ENCODE results near the gene SMNDC1. TPM values are rescaled to one million over a fixed set of nuclear protein-coding genes. Genes with fewer than 3 reads are reported as not detected.

The SMNDC1 gene
- total RNA-seq, 1 experiment from 2014 or later: 57.8 TPM

DNA sequence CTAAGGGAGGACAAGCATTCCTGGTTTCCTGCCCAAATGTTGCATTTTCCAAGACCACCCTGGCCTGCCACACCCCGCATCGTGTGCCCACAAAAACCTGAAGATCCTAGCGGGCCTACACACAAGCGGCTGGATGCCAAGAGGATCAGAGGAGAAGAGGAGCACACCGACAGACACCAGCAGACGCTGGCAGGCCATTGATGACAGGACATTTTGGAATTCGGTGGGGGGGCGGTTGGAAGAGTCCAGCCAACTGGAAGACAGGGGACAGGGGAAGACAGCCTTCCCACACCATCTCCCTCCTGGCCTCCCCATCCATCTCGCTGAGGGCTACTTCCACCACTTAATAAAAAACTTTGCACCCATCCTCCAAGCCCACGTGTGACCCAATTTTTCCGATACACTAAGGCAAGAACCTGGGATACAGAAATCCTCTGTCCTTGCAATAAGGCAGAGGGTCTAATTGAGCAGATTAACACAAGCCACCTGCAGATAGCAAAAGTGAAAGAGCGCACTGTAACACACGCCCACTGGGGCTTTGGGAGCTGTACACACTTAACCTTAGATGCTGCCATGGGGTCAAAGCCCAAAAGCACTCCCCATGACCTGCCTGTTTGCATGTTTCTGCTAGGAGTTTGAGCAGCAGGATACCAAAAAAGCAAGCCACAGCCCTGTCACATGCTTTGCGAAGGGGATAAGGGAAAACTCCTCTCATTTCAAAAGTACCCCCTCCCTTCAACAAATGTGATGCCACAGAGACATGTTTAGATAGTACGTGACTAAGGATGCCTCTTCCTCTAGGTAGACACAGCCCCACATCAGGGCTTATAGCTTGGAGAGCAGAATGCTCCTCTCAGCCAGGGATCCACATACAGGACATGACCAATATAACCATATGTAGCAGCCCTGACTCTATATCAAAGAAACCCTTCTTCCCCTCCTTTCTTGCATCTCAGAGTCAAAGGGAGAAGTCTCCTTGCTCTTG lies 13.4 kb upstream of the SMNDC1 start:
- POLR2A ChIA-PET (ENCODE audit: low non-redundant PET): no interaction called here
- H3K36me3 ChIP-seq (ENCODE audit: insufficient read depth, low read length, poor library complexity, severe bottlenecking): no peaks in the 10 kb centered on the region
- no TSS peak for BruUV-seq (replicated peaks)

DNA sequence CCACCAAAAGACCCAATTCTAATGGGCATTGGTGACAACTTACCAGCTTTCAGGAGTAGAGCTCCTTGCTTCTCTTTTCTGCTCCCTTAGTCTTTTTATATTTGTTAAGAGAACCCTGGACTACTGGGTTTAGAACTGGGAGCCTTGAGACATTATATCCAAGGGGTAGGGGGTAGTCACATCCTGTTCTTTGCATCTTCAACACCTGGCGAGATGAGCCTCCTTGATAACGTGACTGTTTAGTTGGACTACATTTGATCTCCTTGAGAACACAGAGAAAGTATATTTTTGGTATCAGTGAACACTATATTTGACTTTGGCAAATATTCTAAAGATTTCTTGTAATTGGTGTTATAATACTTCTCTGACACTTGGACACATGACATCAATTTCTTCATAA lies 9.0 kb upstream of the SMNDC1 start:
- TF ChIP-seq, protein P1, sequence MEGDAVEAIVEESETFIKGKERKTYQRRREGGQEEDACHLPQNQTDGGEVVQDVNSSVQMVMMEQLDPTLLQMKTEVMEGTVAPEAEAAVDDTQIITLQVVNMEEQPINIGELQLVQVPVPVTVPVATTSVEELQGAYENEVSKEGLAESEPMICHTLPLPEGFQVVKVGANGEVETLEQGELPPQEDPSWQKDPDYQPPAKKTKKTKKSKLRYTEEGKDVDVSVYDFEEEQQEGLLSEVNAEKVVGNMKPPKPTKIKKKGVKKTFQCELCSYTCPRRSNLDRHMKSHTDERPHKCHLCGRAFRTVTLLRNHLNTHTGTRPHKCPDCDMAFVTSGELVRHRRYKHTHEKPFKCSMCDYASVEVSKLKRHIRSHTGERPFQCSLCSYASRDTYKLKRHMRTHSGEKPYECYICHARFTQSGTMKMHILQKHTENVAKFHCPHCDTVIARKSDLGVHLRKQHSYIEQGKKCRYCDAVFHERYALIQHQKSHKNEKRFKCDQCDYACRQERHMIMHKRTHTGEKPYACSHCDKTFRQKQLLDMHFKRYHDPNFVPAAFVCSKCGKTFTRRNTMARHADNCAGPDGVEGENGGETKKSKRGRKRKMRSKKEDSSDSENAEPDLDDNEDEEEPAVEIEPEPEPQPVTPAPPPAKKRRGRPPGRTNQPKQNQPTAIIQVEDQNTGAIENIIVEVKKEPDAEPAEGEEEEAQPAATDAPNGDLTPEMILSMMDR (conservative IDR thresholded peaks at IDR 0.05; ENCODE audit: low read depth, low read length): no peak
- no peak for TF ChIP-seq EZH2 (IDR thresholded peaks at IDR 0.05; ENCODE audit: borderline replicate concordance, low read depth, low read length, poor library complexity, severe bottlenecking)

More for the DNA sequence above, 13.4 kb upstream of the SMNDC1 start:
- CTCF ChIA-PET: no interaction called here
- Histone ChIP-seq H3K4me3 (ENCODE audit: low read depth, low read length, poor library complexity, severe bottlenecking) (no peak overlapping the region), H3K27ac (ENCODE audit: low read depth, low read length, poor library complexity, severe bottlenecking) (no peak overlapping the region), H3K27me3 (replicated peaks; ENCODE audit: insufficient read depth, low read depth, low read length, poor library complexity) (no peaks in the 10 kb centered on the region), H3K9me3 (ENCODE audit: low read depth, low read length, poor library complexity, severe bottlenecking) (peaks cover 4% of the 10 kb centered on the region), H3K4me1 (ENCODE audit: insufficient read depth, low read length, poor library complexity, severe bottlenecking) (no peaks in the 10 kb centered on the region)
- intact Hi-C loops (cut with micrococcal nuclease; ENCODE audit: unreplicated experiment): no loop called here
- no peak for DNase-seq (ENCODE audit: low spot score)
- TF ChIP-seq, protein P1 (conservative IDR thresholded peaks at IDR 0.05; ENCODE audit: low read depth, low read length): no peak
- no peak for TF ChIP-seq EZH2 (IDR thresholded peaks at IDR 0.05; ENCODE audit: borderline replicate concordance, low read depth, low read length, poor library complexity, severe bottlenecking)

DNA sequence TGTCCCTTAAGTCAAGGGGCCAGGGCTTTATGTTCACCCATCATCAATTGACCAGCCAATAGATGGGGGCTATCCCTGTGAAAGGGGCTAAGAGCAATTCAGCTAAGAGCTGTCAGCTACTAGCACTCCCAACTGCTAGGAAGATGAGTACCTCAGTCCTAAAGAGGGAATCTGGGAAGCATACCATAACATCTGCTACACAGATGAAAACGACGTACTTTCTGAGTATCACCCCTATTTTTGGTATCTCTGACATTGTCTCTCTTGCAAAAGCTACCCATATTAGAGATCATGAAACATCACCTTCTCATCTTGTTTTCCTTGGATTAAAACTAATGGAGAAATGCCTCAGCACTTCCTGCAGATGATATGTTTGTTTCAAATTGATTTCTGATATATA lies 7.5 kb upstream of the SMNDC1 start:
- H3K9me3 ChIP-seq (ENCODE audit: low read depth, low read length, poor library complexity, severe bottlenecking): no peaks in the 10 kb centered on the region
- no peaks in the 10 kb centered on the region for H3K27me3 ChIP-seq (replicated peaks; ENCODE audit: insufficient read depth, low read depth, low read length, poor library complexity)
- CTCF ChIA-PET: no interaction called here
- H3K4me3 ChIP-seq (ENCODE audit: low read depth, low read length, poor library complexity, severe bottlenecking): no peak overlapping the region
- TF ChIP-seq EZH2 (IDR thresholded peaks at IDR 0.05; ENCODE audit: borderline replicate concordance, low read depth, low read length, poor library complexity, severe bottlenecking): no peak
- TF ChIP-seq, protein P1 (conservative IDR thresholded peaks at IDR 0.05; ENCODE audit: low read depth, low read length): no peak
- no TSS peak for BruUV-seq (replicated peaks)
- DNase-seq (ENCODE audit: low spot score): no peak
- H3K4me1 ChIP-seq (ENCODE audit: insufficient read depth, low read length, poor library complexity, severe bottlenecking): peaks cover 50% of the 10 kb centered on the region
- POLR2A ChIA-PET (ENCODE audit: low non-redundant PET): interaction anchor here (0.6 kb wide), 1 partner anchor 262 kb away, joined by 3 read pairs; no protein-coding TSS in a partner anchor
- no peak overlapping the region for H3K27ac ChIP-seq (ENCODE audit: low read depth, low read length, poor library complexity, severe bottlenecking)
- no peaks in the 10 kb centered on the region for H3K36me3 ChIP-seq (ENCODE audit: insufficient read depth, low read length, poor library complexity, severe bottlenecking)
- intact Hi-C loops (cut with micrococcal nuclease; ENCODE audit: unreplicated experiment): no loop called here

More for the DNA sequence above, 9.0 kb upstream of the SMNDC1 start:
- Histone ChIP-seq H3K4me1 (ENCODE audit: insufficient read depth, low read length, poor library complexity, severe bottlenecking) (peaks cover 37% of the 10 kb centered on the region), H3K4me3 (ENCODE audit: low read depth, low read length, poor library complexity, severe bottlenecking) (no peak overlapping the region), H3K36me3 (ENCODE audit: insufficient read depth, low read length, poor library complexity, severe bottlenecking) (no peaks in the 10 kb centered on the region), H3K27ac (ENCODE audit: low read depth, low read length, poor library complexity, severe bottlenecking) (no peak overlapping the region), H3K27me3 (replicated peaks; ENCODE audit: insufficient read depth, low read depth, low read length, poor library complexity) (no peaks in the 10 kb centered on the region), H3K9me3 (ENCODE audit: low read depth, low read length, poor library complexity, severe bottlenecking) (no peaks in the 10 kb centered on the region)
- BruUV-seq (replicated peaks): no TSS peak
- intact Hi-C loops (cut with micrococcal nuclease; ENCODE audit: unreplicated experiment): no loop called here
- ChIA-PET CTCF (no interaction called here), POLR2A (ENCODE audit: low non-redundant PET) (interaction anchor here (1.0 kb wide), 1 partner anchor 39 kb away, joined by 3 read pairs; no protein-coding TSS in a partner anchor)
- DNase-seq (ENCODE audit: low spot score): no peak

Data from A673 (cell line).